ENCODE data around the gene SSBP2.
"Not testable (repeated sequence)": the region's sequence is repeated elsewhere in the genome, so short reads cannot be mapped to it uniquely, and the experiment has no call there.

The SSBP2 gene

DNA sequence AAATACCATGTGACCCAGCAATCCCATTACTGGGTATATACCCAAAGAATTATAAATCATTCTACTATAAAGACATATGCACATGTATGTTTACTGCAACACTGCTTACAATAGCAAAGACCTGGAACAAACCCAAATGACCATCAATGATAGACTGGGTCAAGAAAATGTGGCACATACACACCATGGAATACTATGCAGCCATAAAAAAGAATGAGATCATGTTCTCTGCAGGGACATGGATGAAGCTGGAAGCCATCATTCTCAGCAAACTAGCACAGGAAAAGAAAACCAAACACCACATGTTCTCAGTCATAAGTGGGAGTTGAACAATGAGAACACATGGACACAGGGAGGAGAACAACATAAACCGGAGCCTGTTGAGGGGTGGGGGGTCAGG lies 90.3 kb downstream of the SSBP2 start:
- not testable (repeated sequence) for DNase-seq (ENCODE audit: low read depth)

DNA sequence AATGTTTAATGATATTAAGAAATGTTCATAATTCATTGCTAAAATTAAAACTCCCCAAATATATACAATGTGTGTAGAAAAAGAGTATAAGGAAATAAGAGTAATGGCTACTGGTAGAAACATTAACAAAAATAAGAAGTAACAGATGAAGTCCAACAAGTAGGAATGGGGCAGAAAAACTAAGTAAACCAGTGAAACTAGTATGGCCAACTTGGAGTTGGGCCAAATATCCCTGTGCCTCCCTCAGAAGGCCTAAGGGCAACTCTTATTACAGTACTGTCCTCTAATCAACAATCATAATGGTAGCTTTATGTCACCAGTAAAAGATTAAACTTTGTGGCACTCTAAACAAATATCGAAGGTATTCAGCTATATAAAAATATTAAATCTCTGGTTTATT lies 93.5 kb downstream of the SSBP2 start:
- no peak for DNase-seq (ENCODE audit: low read depth)

DNA sequence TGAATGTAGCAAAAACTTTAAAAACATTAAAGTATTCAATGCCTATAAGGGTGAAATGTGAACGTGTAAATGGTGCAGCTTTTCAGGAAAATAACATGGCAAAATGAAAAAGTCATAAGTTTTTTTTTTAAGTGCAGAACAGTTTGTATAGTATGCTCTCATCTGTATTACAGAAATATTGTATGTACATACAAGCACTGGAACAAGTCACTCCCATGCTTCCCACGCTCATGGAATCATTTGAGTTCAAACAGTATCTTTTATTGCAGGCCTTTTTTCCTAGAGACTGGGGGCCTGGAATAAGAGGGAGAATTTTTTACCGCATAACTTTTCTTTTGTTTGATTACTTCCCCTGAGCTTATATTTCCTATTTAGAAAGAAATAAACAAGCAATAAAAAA lies 94.1 kb downstream of the SSBP2 start:
- no peak for DNase-seq (ENCODE audit: low read depth)

DNA sequence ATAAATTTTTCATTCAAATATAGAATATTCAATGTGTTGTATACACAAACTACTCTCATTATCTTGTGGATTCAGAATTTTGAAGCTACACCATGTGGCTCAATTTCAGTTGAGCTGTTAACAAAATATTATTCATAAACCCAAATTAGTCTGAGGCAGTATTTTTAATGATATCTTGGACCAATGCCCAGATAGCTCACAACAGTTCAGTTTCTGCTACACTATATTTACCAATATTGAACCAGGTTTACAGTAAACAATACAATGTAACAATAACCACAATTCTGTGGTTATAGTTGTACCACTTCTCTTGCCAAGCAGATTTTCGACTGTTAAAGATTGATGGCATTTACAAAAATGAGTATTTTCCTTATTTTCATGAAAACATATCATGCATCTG lies 99.9 kb downstream of the SSBP2 start:
- DNase-seq (ENCODE audit: low read depth): no peak

DNA sequence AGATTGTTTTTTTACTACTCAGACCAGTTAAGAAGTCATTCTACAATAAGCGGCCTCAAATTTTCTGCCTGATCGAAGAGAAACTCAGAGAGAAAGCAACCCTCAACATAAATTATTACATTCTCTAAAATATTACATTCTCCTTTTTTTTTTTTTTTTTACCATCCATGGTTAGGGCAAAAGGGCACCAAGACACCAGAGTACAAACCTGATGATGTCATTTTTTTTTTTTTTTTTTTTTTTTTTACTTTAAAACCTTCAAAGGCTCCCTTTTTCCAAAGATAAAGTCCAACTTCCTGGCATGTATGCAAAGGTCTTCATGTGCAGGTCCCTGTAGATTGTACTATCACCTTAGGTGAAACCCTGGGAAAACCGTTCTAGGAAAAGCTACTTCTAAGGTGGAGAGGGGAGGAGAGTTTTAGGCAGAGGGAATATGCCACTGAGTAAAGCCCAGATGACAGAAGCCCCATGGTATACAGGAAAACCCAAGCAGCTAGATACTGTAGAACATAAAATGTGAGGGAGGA lies 104.4 kb downstream of the SSBP2 start:
- no peak for DNase-seq (ENCODE audit: low read depth)

DNA sequence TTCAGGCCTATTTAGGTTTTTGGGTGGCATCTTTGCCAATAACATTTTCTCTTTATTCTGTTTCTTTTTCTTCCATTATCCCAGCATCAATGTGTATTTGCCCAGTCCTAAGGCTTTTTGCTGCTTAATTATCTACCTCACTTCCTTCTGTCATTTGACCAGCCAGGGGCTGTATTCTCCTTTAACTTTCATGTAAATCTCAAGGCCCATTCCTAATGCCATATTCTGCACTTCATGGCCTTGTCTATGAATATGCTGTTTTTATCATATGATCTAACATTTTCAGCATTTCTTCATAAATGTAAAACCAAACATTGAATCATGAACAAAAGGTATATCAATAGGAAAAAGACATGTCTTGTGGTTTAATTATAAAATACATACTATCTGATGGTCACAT lies 108.7 kb downstream of the SSBP2 start:
- DNase-seq (ENCODE audit: low read depth): no peak

DNA sequence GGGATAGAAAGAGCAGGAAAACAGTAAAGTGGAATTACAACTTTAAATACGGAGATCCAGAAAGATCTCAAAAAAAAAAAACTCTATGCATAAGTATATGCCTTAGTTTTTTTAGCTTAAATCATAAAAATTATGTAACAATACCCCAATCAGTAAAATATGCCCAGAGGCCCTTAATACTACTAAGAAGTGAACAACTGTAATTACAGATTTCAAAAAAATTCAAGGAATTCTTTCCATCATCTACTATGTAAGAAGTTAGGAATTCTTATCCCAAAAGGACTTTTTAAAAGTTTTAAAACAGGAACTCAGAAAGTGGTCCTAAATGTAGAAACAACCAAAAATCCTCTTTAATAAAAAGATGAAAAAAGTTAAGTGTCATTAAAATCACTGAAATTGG lies 111.3 kb downstream of the SSBP2 start:
- no peak for DNase-seq (ENCODE audit: low read depth)

DNA sequence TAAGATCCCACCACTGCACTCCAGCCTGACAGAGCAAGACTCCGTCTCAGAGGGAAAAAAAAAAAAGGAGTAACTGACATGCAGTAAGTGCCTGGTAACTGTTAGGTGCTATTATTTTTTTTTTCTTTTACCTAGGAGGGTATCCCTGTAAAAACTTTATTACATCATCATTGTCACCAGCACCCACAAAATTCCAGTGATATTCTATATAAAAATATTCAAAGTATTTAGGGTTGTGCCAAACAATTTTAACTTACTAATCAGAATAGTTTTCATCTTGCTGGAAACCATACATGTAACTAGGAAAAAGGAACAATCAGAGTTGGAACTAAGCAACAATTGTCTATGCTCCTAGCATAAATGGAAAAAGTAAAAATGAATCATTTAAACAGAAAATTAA lies 112.4 kb downstream of the SSBP2 start:
- DNase-seq (ENCODE audit: low read depth): no peak

DNA sequence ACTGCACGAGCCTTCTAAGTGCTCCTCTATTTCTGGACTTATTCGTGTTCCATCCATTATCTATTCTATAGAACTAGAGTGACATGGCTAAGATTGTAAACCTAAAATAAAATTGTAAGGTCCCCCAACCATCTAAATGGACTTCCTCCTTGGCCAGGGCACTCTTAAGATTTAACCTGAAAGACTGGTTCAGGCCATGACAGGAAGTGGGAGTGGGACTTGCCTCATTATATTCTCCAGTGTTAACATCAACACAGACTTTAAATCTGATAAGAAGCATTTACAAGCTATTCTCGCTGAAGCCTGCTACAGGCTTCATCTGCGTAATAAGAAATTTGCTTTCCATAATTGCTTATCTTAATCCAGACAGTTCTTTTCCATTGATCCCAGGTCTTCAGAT lies 117.0 kb downstream of the SSBP2 start:
- DNase-seq (ENCODE audit: low read depth): no peak

DNA sequence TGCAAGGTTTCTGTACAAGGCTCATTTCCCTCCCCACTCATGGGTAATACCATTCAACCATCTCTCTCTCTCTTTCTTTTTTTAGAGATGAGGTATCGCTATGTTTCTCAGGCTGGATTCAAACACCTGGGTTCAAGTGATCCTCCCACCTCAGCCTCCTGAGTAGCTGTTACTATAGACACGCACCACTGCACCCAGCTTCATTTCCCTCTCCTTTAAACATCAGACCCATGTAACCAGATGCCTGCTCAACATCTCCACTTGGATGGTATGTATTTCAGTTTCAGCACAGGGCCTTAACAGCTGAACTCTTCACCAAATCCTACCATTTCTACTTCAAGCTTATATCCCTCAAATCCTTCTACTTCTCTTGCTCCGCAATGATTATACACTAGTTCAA lies 117.4 kb downstream of the SSBP2 start:
- no peak for DNase-seq (ENCODE audit: low read depth)

DNA sequence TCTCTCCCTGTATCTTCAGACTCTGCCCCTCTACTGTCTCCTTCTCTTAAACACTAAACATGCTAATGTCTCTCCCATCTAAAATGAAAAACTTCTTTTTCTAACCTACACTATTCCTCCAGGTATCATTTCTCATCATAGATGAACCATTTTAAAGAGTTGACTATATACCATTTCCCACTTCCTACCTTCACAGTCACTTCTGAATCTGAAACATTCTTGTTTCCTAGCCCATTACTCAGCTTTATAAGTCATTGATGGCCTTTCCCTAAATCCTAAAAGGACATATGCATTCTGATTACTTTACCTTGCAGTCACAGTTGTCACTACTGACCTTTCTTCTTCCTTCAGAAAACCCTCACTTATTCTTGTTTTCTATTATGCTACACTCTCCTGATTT lies 118.2 kb downstream of the SSBP2 start:
- DNase-seq (ENCODE audit: low read depth): no peak

DNA sequence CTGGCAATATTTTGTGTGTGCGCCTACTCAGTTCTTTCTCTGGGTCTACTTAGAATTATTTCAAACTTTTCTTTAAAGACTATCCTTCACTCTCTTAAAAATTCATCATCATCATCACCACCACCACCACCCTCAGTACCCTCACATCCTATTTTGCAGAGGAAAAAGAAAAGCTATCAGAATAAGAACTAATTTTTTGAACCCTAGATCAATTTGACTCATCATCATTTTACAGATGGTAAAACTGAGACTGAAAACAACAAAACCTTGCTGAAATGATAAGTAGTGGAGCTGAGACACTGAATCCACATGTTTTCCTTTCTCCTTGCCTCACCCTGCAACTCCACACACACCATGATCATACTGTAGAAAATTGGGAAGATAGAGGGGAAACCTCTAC lies 119.3 kb downstream of the SSBP2 start:
- no peak for DNase-seq (ENCODE audit: low read depth)

DNA sequence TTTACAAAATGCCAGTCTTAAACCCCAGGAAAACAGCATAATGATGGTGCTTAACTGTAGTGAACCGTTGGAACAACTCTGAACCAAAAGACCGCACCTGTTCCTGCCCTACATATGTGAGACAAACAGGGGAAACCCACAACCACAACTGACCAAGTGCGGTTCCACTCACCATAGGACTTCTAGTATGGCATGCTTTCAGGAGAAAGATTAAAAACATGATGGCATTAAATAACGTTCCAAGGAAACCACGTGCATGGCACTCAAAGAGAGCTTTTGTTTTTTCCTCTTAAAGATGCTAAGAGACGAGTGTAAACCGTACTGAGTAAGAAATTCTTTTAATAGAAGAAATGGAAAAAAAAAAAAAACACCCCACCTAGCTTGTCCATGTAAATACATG lies 119.8 kb downstream of the SSBP2 start:
- DNase-seq (ENCODE audit: low read depth): no peak

DNA sequence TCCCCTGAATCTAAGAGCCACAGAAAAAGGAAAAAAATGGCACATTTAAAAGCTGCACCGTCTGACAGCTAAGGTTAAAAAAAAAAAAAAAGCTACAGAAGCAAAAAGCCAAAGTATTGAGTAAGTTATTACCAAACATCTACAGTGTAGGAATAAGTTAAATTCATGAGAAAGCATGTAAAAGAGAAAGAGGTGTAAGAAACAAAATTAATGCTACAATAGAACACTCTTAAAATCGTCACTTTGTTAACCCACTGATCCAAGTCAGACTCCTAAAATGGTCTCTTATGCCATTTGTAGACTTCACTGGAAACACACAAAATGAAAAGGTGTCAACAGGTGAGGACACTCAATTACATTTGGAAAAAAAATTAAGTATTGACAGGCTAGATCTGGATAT lies 120.2 kb downstream of the SSBP2 start:
- no peak for DNase-seq (ENCODE audit: low read depth)

DNA sequence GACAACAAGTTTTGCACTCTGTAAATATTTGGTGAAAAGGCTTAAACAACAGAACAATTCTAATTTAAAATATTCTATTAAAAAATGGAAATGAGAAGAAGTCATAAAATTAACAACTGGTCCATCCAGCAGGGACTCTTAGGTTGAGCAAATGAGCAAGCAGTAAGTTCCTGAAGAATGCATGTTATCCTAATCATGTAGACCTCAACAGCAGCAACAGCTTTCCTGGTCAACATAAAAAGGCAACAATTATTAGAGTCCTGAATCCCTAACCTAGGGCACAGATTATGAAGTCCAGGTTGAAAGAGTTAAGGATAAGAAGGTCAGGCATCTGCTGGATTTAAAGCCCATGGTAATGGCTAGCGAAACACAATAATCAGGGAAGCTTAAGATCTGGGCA lies 120.9 kb downstream of the SSBP2 start:
- DNase-seq (ENCODE audit: low read depth): no peak

DNA sequence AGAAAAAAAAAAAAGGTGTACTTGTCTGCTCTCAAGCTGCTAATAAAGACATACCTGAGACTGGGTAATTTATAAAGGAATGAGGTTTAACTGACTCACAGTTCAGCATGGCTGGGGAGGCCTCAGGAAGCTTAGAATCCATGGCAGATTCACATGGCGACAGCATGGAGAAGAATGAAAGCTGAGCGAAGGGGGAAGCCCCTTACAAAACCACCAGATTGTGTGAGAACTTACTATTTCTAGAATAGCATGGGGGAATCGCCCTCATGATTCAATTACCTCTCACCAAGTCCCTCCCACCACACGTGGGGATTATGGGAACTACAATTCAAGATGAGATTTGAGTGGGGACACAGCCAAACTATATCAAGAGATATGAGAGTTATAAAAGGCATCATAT lies 122.8 kb downstream of the SSBP2 start:
- not testable (repeated sequence) for DNase-seq (ENCODE audit: low read depth)

DNA sequence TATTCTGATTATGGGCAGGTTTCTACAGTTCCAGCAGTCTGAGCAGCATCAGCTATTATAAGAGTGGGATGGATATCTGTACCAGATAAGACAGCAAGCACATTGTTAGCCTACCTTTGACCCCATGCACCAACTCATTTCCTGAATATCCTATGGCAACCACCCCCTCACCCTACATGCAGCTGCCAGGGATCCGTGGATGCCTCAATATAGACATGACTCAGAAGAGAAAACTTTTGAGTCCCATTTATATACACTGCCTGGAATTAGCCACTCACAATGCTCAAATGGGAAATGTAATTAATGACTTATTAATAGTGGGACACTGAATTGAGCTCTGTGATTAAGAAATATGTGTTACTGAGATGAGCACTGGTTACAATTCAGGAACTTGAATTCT lies 124.4 kb downstream of the SSBP2 start:
- no peak for DNase-seq (ENCODE audit: low read depth)

DNA sequence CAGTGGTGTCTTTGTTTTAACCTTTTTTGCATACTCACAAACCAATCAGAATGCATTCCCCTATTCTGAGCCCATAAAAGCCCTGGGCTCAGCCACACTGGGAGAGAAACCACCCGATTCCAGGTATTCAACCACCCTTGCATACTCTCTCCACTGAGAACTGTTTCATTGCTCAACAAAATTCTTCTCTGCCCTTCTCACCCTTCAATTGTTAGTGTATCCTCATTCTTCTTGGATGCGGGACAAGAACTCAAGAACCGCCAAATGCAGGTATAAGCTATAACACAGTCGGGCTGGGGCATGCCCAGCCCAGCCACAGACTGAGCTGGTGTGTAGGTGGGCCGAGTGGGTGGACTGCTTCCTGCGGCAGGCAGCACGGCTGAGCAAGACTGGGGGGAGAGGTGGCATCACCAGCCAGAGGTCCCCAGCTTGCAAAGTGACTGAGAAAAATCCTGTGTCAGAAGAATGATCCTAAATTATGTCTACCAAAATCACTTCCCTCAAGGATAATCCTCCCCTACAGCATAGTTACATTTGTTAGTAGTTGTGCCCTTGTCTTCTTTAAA lies 141.0 kb downstream of the SSBP2 start:
- no peak for DNase-seq (ENCODE audit: low read depth)

DNA sequence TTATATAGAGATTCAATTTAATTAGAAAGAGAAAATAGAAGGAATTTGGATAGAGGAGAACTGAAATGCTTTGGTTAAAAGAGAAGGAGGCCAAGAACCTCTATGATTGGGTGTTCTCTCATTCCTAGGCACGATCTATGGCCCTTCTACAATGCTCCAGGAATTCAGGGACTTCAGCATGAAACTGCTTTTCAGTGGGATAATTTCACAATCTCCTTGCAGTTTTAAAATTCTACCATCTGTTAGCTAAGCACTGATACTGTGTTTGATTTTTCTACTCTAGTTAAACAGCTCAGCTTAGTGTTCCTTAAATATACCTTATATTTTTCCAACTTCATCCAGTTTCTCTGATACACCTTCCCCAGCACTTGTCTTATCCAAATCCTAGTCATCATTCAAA lies 141.9 kb downstream of the SSBP2 start:
- no peak for DNase-seq (ENCODE audit: low read depth)

DNA sequence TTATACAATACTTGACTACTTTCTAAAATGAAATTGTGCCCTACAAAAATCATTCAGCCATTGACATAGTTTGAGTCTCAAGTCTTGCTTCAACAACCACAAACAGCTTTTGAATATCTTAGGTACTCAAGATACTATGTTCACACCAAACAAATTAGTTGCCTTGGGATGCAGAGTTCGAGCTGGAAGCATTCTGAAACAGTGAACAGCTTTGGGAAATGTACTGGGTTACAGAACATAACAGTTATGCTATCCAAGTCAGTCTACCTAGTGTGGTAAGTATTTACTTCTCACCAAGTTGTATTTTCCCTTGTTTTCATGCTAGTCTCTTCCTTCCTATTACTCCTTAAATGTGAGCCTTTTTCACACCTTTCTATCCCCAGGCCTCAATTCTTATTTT lies 143.2 kb downstream of the SSBP2 start:
- DNase-seq (ENCODE audit: low read depth): no peak

DNA sequence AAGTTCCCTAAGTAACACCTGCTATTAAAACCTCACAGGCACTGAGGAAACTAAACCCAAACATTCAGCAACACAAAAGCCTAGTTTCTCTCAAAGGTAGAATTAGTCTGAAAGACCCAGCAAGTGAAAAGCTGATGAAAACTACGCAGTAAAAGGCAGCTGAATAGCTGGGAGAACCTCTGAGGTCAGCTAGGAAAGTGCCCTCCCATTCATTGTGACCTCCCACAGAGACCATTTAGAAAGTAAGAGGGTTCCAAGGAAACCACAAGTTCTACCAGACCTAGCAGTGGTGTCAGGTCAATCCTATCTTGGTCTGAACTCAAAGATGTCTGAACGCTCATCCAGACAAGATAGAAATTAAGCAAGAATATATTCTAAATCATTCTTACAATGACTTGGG lies 144.7 kb downstream of the SSBP2 start:
- DNase-seq (ENCODE audit: low read depth): no peak

DNA sequence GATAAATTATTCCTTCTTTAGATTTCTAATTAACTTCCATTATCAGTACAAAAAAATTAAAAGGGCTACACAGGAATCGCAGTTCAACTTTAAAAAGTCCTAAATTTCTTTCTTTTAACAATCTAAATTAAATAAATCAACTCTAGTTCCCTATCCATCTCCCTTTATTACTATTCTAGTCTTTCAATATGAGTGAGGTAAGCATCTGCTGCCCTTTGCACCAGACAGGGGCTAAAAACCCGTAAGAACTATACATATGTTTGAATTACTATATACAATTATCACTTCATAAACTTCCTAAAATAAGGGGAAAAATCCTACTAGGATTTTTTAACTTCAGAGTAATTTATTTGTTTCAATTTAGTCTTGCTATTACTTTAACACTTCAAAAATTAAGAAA lies 145.6 kb downstream of the SSBP2 start:
- DNase-seq (ENCODE audit: low read depth): no peak

DNA sequence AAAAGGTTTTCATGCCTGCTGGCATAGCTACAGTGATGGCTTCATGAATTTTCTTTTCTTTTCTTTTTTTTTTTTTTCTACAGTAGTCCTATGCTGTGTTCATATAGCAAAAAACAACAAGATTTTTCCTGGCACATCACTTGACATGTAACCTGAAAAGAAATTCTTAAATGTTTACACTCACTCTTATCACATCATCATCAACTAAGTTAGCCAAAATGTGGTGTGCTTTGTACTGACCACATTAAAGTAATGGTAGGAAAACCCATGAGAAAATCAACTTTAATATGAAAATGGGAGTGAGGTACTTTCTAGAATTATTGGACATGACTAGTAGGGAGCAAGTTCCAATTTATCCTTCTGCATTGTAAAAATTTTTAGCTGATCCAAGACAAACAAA lies 146.7 kb downstream of the SSBP2 start:
- DNase-seq (ENCODE audit: low read depth): no peak

DNA sequence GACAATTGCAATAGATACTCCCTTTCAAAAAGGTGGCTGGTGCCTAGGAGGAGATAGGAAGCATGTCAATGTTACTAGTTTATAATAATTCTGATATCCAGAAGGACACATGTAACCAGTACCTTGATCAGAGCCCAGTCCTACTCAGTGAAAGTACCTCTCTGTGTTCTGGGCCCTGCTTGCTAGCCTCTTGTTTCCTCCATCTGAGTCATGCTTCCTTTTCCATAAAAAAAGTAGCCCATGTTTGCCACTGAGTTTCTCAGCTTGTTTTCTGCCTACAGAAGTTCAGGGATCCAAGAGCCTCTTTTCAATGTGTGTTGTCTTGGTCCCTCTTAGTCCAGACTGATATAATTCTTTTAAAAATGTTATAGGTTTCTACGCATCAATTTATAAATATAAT lies 149.0 kb downstream of the SSBP2 start:
- no peak for DNase-seq (ENCODE audit: low read depth)

DNA sequence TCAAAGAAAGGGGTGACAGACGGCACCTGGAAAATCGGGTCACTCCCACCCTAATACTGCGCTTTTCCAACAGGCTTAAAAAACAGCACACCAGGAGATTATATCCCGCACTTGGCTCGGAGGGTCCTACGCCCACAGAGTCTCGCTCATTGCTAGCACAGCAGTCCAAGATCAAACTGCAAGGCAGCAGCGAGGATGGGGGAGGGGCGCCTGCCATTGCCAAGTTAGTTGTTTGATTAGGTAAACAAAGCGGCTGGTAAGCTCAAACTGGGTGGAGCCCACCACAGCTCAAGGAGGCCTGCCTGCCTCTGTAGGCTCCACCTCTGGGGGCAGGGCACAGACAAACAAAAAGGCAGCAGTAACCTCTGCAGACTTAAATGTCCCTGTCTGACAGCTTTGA lies 158.8 kb downstream of the SSBP2 start:
- DNase-seq (ENCODE audit: low read depth): not testable (repeated sequence)
